IMR-90 (cell line): ENCODE data around the gene ERC2. TPM values are rescaled to one million over a fixed set of nuclear protein-coding genes. Genes with fewer than 3 reads are reported as not detected.

ENCODE experiments used
- ATAC-seq: fragments of 200-7000 bp; cut with Tn5 transposase; 2 replicates; pipeline ENCODE4 v1.9.1; 2020; ENCODE audit warnings: low read depth, mild to moderate bottlenecking, moderate library complexity
- BruUV-seq: library from RNA; stranded (reverse); fragments of 400-500 nt; replicated peaks from 2 replicates; lab custom pipeline; 2021; lab: Mats Ljungman, UMichigan
- CTCF ChIA-PET: fragments of 300-600 bp; formaldehyde crosslinking; extraction: SDS; loops from one replicate; lab custom pipeline; 2021; ENCODE audit warnings: antibody characterized with exemption; lab: Yijun Ruan, JAX
- POLR2A ChIA-PET: fragments of 300-600 bp; sonication (Branson Sonifier 250); formaldehyde crosslinking; loops from one replicate; lab custom pipeline; 2022; ENCODE audit warnings: antibody characterized with exemption; ENCODE audit not compliant: unreplicated experiment; lab: Charles Lee
- DNase-seq: peaks from one replicate; pipeline ENCODE4 v3.0.0; 2013
- H2AFZ ChIP-seq: replicated peaks from 2 replicates; pipeline ENCODE3; 2013; ENCODE audit warnings: low read length, mild to moderate bottlenecking; ENCODE audit not compliant: poor library complexity
- H2AK5ac ChIP-seq: 2 replicates; pipeline ENCODE4 v1.6.1; 2013; ENCODE audit warnings: low read depth, low read length, inconsistent platforms
- H2AK9ac ChIP-seq: replicated peaks from 2 replicates; pipeline ENCODE3; 2013; ENCODE audit warnings: mild to moderate bottlenecking, low read depth, low read length, moderate library complexity; ENCODE audit not compliant: poor library complexity
- H2BK120ac ChIP-seq: 2 replicates; pipeline ENCODE4 v1.6.1; 2013; ENCODE audit warnings: low read depth, low read length, inconsistent platforms
- H2BK15ac ChIP-seq: 3 replicates; pipeline ENCODE4 v1.6.1; 2013; ENCODE audit warnings: low read depth, low read length, inconsistent platforms
- H2BK20ac ChIP-seq: 2 replicates; pipeline ENCODE4 v1.6.1; 2013; ENCODE audit warnings: low read depth, mild to moderate bottlenecking, inconsistent platforms, low read length, moderate library complexity
- H2BK5ac ChIP-seq: 2 replicates; pipeline ENCODE4 v1.6.1; 2013; ENCODE audit warnings: mild to moderate bottlenecking, low read depth, low read length, inconsistent platforms; ENCODE audit not compliant: poor library complexity, severe bottlenecking
- H3K14ac ChIP-seq: replicated peaks from 2 replicates; pipeline ENCODE4 v1.6.1; 2013; ENCODE audit warnings: low read depth, low read length, inconsistent platforms
- H3K18ac ChIP-seq: 2 replicates; pipeline ENCODE4 v1.6.1; 2013; ENCODE audit warnings: low read depth, low read length, control low read depth
- H3K23ac ChIP-seq: 2 replicates; pipeline ENCODE4 v1.6.1; 2013; ENCODE audit warnings: low read depth, low read length, inconsistent platforms
- H3K27ac ChIP-seq: 2 replicates; pipeline ENCODE4 v1.5.1; 2013; ENCODE audit warnings: mild to moderate bottlenecking, control low read depth, low read length; ENCODE audit not compliant: insufficient read depth
- H3K27me3 ChIP-seq: 2 replicates; pipeline ENCODE4 v1.6.1; 2013; ENCODE audit warnings: low read length; ENCODE audit not compliant: control insufficient read depth, insufficient read depth
- H3K36me3 ChIP-seq: 2 replicates; pipeline ENCODE4 v1.6.1; 2013; ENCODE audit warnings: low read length, mixed read lengths; ENCODE audit not compliant: control insufficient read depth, insufficient read depth
- H3K4ac ChIP-seq: 2 replicates; pipeline ENCODE4 v1.6.1; 2013; ENCODE audit warnings: low read depth, low read length, inconsistent platforms
- H3K4me1 ChIP-seq: 2 replicates; pipeline ENCODE4 v1.6.1; 2013; ENCODE audit warnings: low read length, mixed read lengths; ENCODE audit not compliant: control insufficient read depth, insufficient read depth
- H3K4me2 ChIP-seq: 2 replicates; pipeline ENCODE4 v1.6.1; 2013; ENCODE audit warnings: low read depth, mild to moderate bottlenecking, control low read depth, low read length, moderate library complexity
- H3K4me3 ChIP-seq: 2 replicates; pipeline ENCODE4 v1.5.1; 2013; ENCODE audit warnings: low read depth, mild to moderate bottlenecking, control low read depth, low read length, moderate library complexity; ENCODE audit not compliant: insufficient read depth
- H3K56ac ChIP-seq: 2 replicates; pipeline ENCODE4 v1.6.1; 2013; ENCODE audit warnings: low read length, inconsistent platforms; ENCODE audit not compliant: insufficient read depth; ENCODE audit errors: extremely low read depth
- H3K79me1 ChIP-seq, 2 experiments: 2 replicates each; pipeline ENCODE4 v1.6.1; 2013; ENCODE audit warnings: low read length in 2 of 2, inconsistent platforms in 1 of 2, low read depth in 1 of 2
- H3K9ac ChIP-seq: 2 replicates; pipeline ENCODE4 v1.6.1; 2013; ENCODE audit warnings: low read depth, low read length, control low read depth
- H3K9me1 ChIP-seq: 2 replicates; pipeline ENCODE4 v1.6.1; 2013; ENCODE audit warnings: low read length, inconsistent platforms; ENCODE audit not compliant: insufficient read depth
- H3K9me3 ChIP-seq: 2 replicates; pipeline ENCODE4 v1.6.1; 2013; ENCODE audit warnings: low read length; ENCODE audit not compliant: control insufficient read depth, insufficient read depth
- H4K20me1 ChIP-seq: 2 replicates; pipeline ENCODE4 v1.6.1; 2013; ENCODE audit warnings: low read length, inconsistent platforms; ENCODE audit not compliant: insufficient read depth
- H4K5ac ChIP-seq: 2 replicates; pipeline ENCODE4 v1.6.1; 2013; ENCODE audit warnings: mild to moderate bottlenecking, low read depth, low read length, control low read depth
- H4K8ac ChIP-seq, 2 experiments: 2 replicates each; pipeline ENCODE4 v1.6.1; 2013; ENCODE audit warnings: low read depth in 2 of 2, low read length in 2 of 2, control low read depth in 1 of 2, inconsistent platforms in 1 of 2
- H4K91ac ChIP-seq: 2 replicates; pipeline ENCODE4 v1.6.1; 2013; ENCODE audit warnings: low read depth, low read length, inconsistent platforms; ENCODE audit not compliant: insufficient read depth
- CTCF ChIP-seq: conservative IDR thresholded peaks from 2 replicates; pipeline ENCODE4 v1.5.1; 2012; ENCODE audit warnings: mild to moderate bottlenecking, low read depth, low read length, improper control_type of control experiment
- FOS ChIP-seq: fragments of 150-350 bp; IDR thresholded peaks from 2 replicates; pipeline ENCODE4 v1.6.1; 2016; ENCODE audit warnings: low read depth, low read length
- MAFK ChIP-seq: IDR thresholded peaks from 2 replicates; pipeline ENCODE4 v1.6.1; 2012; ENCODE audit warnings: low read depth, low read length, improper control_type of control experiment
- MAZ ChIP-seq: IDR thresholded peaks from 2 replicates; pipeline ENCODE4 v1.6.1; 2012; ENCODE audit warnings: low read depth, mild to moderate bottlenecking, low read length, improper control_type of control experiment, moderate library complexity, borderline replicate concordance
- RCOR1 ChIP-seq: IDR thresholded peaks from 2 replicates; pipeline ENCODE4 v1.6.1; 2012; ENCODE audit warnings: mild to moderate bottlenecking, low read length, improper control_type of control experiment; ENCODE audit not compliant: insufficient replicate concordance
- RFX5 ChIP-seq: IDR thresholded peaks from 2 replicates; pipeline ENCODE4 v1.8.0; 2012; ENCODE audit warnings: low read depth, mild to moderate bottlenecking, low read length, moderate library complexity
- USF2 ChIP-seq: fragments of 150-350 bp; IDR thresholded peaks from 2 replicates; pipeline ENCODE4 v1.6.1; 2017; ENCODE audit warnings: mild to moderate bottlenecking, antibody characterized with exemption, low read length, low read depth
- WGBS, 2 experiments: methylation state at CpG; one replicate each; pipeline versions ENCODE4 v1.1.5 to v1.1.7; 2013; ENCODE audit warnings: missing lambda C conversion rate in 2 of 2; ENCODE audit not compliant: insufficient read length in 1 of 2; ENCODE audit errors: extremely low coverage in 2 of 2; 5-methylcytosine and 5-hydroxymethylcytosine counted together
- dilution Hi-C: fragments of 300-500 bp; cut with HindIII; formaldehyde crosslinking; loops from one replicate; pipeline ENCODE4 v1.14.3; 2018; ENCODE audit warnings: low sequenced_read_pairs; ENCODE audit not compliant: unreplicated experiment
- in situ Hi-C: fragments of 300-500 bp; cut with MboI; formaldehyde crosslinking; loops from 3 replicates; pipeline ENCODE4 v1.14.3; 2019; ENCODE audit warnings: low sequenced_read_pairs, inconsistent platforms, mixed read lengths
- intact Hi-C: fragments of 100-400 bp; cut with micrococcal nuclease; formaldehyde crosslinking; loops from 2 replicates; pipeline ENCODE4 v1.10.0; 2022
- polyA plus RNA-seq, 3 experiments: library from polyadenylated mRNA; depleted of rRNA; stranded (reverse); fragments of >200 nt; gene quantifications; 2 replicates each; pipeline ENCODE4 v1.2.3, GENCODE V29; 2012; ENCODE audit warnings: low replicate concordance in 1 of 3
- total RNA-seq: library from RNA; depleted of rRNA; stranded (reverse); fragments of >200 nt; gene quantifications from 2 replicates; pipeline ENCODE4 v1.2.3, GENCODE V29; 2012

ERC2 gene
- total and polyA plus RNA-seq, 2 of the 4 experiments (the other 2 are of a cell fraction) = 0.17 to 0.18 TPM

DNA sequence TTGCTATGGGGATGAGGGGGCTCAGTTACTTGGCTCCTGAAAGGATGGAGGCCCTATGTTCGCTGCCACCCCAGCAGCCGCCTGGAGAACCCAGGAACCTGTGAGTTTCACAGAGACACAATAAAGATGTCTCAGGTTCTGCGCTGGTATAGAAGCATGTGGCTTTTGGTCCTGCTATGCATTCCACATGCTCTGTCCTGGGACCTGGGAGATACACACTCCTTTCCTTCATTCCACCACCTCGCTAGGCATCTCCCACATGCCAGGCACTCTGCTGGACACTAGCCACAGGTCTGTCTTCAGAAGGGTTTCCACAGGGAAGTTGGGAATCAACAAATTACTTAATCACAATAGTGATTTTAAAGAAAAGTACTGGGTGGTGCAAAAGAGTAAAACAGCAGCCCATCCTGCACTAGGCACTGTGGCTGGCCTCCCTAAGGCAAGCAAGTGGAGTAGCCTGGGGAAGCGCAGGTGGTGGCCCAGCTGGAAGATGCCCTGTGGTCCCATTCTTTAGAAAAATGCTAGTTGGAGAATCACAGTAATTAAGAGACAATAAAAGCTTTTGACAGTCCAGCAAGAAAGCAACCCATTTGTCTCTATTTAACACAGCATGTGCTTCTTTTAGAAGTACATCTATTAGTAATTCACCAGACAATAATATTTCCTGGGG is 572.2 kb downstream of the ERC2 start (continued):
- no peak for TF ChIP-seq FOS

DNA sequence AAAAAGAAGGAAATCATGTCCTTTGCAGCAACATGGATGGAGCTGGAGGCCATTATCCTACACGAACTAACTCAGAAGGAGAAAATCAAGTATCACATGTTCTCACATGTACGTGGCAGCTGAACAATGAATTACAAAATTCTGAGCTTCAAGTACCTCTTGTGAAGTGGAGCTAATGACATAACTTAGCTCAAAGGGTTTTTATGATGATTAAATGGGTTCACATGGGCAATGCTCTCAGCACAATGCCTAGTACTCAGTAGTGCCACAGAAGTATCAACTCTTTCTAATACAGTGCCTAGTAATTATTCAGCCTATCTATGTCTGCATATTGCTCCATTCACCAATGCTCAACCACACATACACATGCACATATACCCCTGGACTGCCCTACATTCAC is 573.7 kb downstream of the ERC2 start:
- in situ Hi-C loops (loop anchor here (10.0 kb wide), 2 partner anchors 410 to 1050 kb away; partner anchors contain the start of gene WNT5A), dilution Hi-C loops (no loop called here), intact Hi-C loops (loop anchor here (5.0 to 10.0 kb wide), 8 partner anchors 147 to 1467 kb away; no protein-coding TSS in a partner anchor)
- Histone ChIP-seq H2BK5ac (no peak overlapping the region), H3K14ac (no peak overlapping the region), H3K56ac (no peak overlapping the region), H3K23ac (no peak overlapping the region), H3K4ac (peak overlapping the region; percentile 50; the same call in 1 of the 2 replicates), H3K79me1 (no peaks in the 10 kb centered on the region), H3K27me3 (no peaks in the 10 kb centered on the region), H2BK20ac (peak overlapping the region; percentile 43; the same call in 1 of the 2 replicates), H4K91ac (0 out of 2 replicates have a peak overlapping the region, but pooled peaks have one; percentile 26), H2AFZ (no peak overlapping the region), H3K9me3 (no peaks in the 10 kb centered on the region), H2AK5ac (peak overlapping the region; percentile 30; the same call in 1 of the 2 replicates), H4K5ac (no peak overlapping the region), H3K4me2 (no peak overlapping the region), H3K4me1 (peaks cover 6% of the 10 kb centered on the region), H2AK9ac (no peak overlapping the region), H3K9ac (no peak overlapping the region), H3K18ac (no peak overlapping the region), H2BK120ac (no peak overlapping the region), H4K20me1 (no peaks in the 10 kb centered on the region), H3K9me1 (peaks cover 9% of the 10 kb centered on the region), H3K27ac (no peak overlapping the region), H4K8ac (no peak overlapping the region), H3K36me3 (no peaks in the 10 kb centered on the region), H3K4me3 (no peak overlapping the region), H2BK15ac (peak overlapping the region; percentile 76; the same call in 2 of the 3 replicates)
- ATAC-seq = no peak
- WGBS, 2 experiments = no CpG with 5 or more reads among the region's 2 CpGs
- no peak for TF ChIP-seq MAZ
- no peak for TF ChIP-seq RCOR1
- no peak for TF ChIP-seq MAFK
- no peak for TF ChIP-seq RFX5
- TF ChIP-seq CTCF = no peak
- TF ChIP-seq USF2 = no peak
- no TSS peak for BruUV-seq
- ChIA-PET POLR2A (no interaction called here), CTCF (no interaction called here)
- DNase-seq = no peak
